ENCODE results near the gene TMED4.
A peak's percentile ranks its signal among the peaks of the same experiment; 100 is the strongest.

Gene TMED4

DNA sequence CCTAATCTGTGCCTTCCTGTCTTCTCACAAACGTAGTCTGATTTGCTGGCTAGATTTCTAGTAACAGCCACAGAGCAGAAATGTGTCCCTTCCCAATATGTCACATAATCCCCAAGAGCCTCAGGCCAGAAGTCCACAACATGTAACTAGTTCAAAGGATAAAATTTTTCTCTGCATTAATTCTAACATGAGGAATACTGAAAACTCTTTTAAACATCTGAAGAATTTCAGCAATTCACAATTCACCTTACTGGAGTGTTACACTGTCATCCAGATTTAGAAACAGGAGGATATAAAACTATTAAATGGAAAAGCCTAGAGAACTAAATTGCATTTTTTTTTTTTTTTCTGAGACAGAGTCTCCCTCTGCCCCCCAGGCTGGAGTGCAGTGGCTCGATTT, 5.8 kb downstream of the TMED4 start:
- H3K14ac ChIP-seq (ENCODE audit: low read length in 2 of 2), result no peak overlapping the region
- H3K23ac ChIP-seq (ENCODE audit: low read length in 2 of 2), result no peak overlapping the region
- H3K18ac ChIP-seq (ENCODE audit: low read depth in 1 of 2, low read length in 2 of 2), result no peak overlapping the region
- H2BK120ac ChIP-seq (ENCODE audit: low read depth, low read length), result no peak overlapping the region
- H3K9me3 ChIP-seq (ENCODE audit: control insufficient read depth, low read length), result no peaks in the 10 kb centered on the region
- no peak overlapping the region for H3K4me3 ChIP-seq (ENCODE audit: insufficient read depth in 1 of 2, low read depth in 1 of 2, low read length in 2 of 2)
- H2AK5ac ChIP-seq (ENCODE audit: low read length, severe bottlenecking), result no peak overlapping the region
- no peak overlapping the region for H2BK15ac ChIP-seq (ENCODE audit: low read depth, poor library complexity, severe bottlenecking)
- no peaks in the 10 kb centered on the region for H3K27me3 ChIP-seq (ENCODE audit: control insufficient read depth in 1 of 2, insufficient read depth in 1 of 2, low read length in 2 of 2)
- H4K8ac ChIP-seq (ENCODE audit: low read length), result no peak overlapping the region
- peaks cover 39 to 70% of the 10 kb centered on the region in 2 experiments for H3K36me3 ChIP-seq (ENCODE audit: control insufficient read depth in 1 of 2, insufficient read depth in 2 of 2, low read depth in 1 of 2, low read length in 2 of 2)
- no peak overlapping the region for H2BK12ac ChIP-seq (ENCODE audit: low read length in 2 of 2)
- no peak overlapping the region for H3K4me2 ChIP-seq (ENCODE audit: low read length, poor library complexity, severe bottlenecking)
- peak overlapping the region; percentile 3 for H3K9ac ChIP-seq (ENCODE audit: low read length)
- no peak overlapping the region for H3K27ac ChIP-seq (ENCODE audit: low read length, poor library complexity, severe bottlenecking)
- DNase-seq, result no peak
- peaks cover 16% of the 10 kb centered on the region for H3K4me1 ChIP-seq (ENCODE audit: control insufficient read depth, insufficient read depth, low read depth, low read length)
- peaks cover 30% of the 10 kb centered on the region for H3K79me1 ChIP-seq (replicated peaks; ENCODE audit: low read length, poor library complexity, severe bottlenecking)
- 96% methylated on average over 2 of the region's 2 CpGs for WGBS
- no peak overlapping the region for H2BK5ac ChIP-seq (ENCODE audit: low read depth, low read length, poor library complexity, severe bottlenecking)
- no peak overlapping the region for H4K91ac ChIP-seq (ENCODE audit: low read length)
- no peak overlapping the region for H3K4ac ChIP-seq (ENCODE audit: low read depth in 1 of 2, low read length in 2 of 2)
- no peak overlapping the region for H2AFZ ChIP-seq (ENCODE audit: low read depth, low read length)

- Histone ChIP-seq H3K4me2 (ENCODE audit: low read length, poor library complexity, severe bottlenecking) (no peak overlapping the region), H3K27ac (ENCODE audit: low read length, poor library complexity, severe bottlenecking) (no peak overlapping the region), H2BK12ac (ENCODE audit: low read length in 2 of 2) (no peak overlapping the region), H3K79me1 (replicated peaks; ENCODE audit: low read length, poor library complexity, severe bottlenecking) (peaks cover 35% of the 10 kb centered on the region), H2BK120ac (ENCODE audit: low read depth, low read length) (no peak overlapping the region), H2BK15ac (ENCODE audit: low read depth, poor library complexity, severe bottlenecking) (no peak overlapping the region), H4K91ac (ENCODE audit: low read length) (no peak overlapping the region), H3K4me3 (ENCODE audit: insufficient read depth in 1 of 2, low read depth in 1 of 2, low read length in 2 of 2) (peak overlapping the region in 1 of 2 experiments; percentile 95), H2AK5ac (ENCODE audit: low read length, severe bottlenecking) (no peak overlapping the region), H3K18ac (ENCODE audit: low read depth in 1 of 2, low read length in 2 of 2) (no peak overlapping the region), H3K27me3 (ENCODE audit: control insufficient read depth in 1 of 2, insufficient read depth in 1 of 2, low read length in 2 of 2) (no peaks in the 10 kb centered on the region), H3K4ac (ENCODE audit: low read depth in 1 of 2, low read length in 2 of 2) (no peak overlapping the region), H4K8ac (ENCODE audit: low read length) (no peak overlapping the region), H2BK5ac (ENCODE audit: low read depth, low read length, poor library complexity, severe bottlenecking) (no peak overlapping the region), H3K9ac (ENCODE audit: low read length) (peak overlapping the region; percentile 94), H3K9me3 (ENCODE audit: control insufficient read depth, low read length) (no peaks in the 10 kb centered on the region), H3K14ac (ENCODE audit: low read length in 2 of 2) (no peak overlapping the region), H3K36me3 (ENCODE audit: control insufficient read depth in 1 of 2, insufficient read depth in 2 of 2, low read depth in 1 of 2, low read length in 2 of 2) (peaks cover 47 to 71% of the 10 kb centered on the region in 2 experiments), H3K4me1 (ENCODE audit: control insufficient read depth, insufficient read depth, low read depth, low read length) (peaks cover 11% of the 10 kb centered on the region), H2AFZ (ENCODE audit: low read depth, low read length) (no peak overlapping the region), H3K23ac (ENCODE audit: low read length in 2 of 2) (no peak overlapping the region)
- DNase-seq, result no peak
These were observed 7.0 kb downstream of the TMED4 start for GRCh38 chr7:44575054-44575453.

- Histone ChIP-seq H2BK5ac (ENCODE audit: low read depth, low read length, poor library complexity, severe bottlenecking) (no peak overlapping the region), H2AFZ (ENCODE audit: low read depth, low read length) (no peak overlapping the region), H4K8ac (ENCODE audit: low read length) (peak overlapping the region; percentile 97), H4K91ac (ENCODE audit: low read length) (peak overlapping the region; percentile 70), H2BK12ac (ENCODE audit: low read length in 2 of 2) (no peak overlapping the region), H3K79me1 (replicated peaks; ENCODE audit: low read length, poor library complexity, severe bottlenecking) (peaks cover 39% of the 10 kb centered on the region), H3K4me1 (ENCODE audit: control insufficient read depth, insufficient read depth, low read depth, low read length) (peaks cover 10% of the 10 kb centered on the region), H3K9me3 (ENCODE audit: control insufficient read depth, low read length) (no peaks in the 10 kb centered on the region), H2AK5ac (ENCODE audit: low read length, severe bottlenecking) (no peak overlapping the region), H3K4me3 (ENCODE audit: insufficient read depth in 1 of 2, low read depth in 1 of 2, low read length in 2 of 2) (peak overlapping the region; percentile 88 to 95), H3K9ac (ENCODE audit: low read length) (peak overlapping the region; percentile 94), H3K27me3 (ENCODE audit: control insufficient read depth in 1 of 2, insufficient read depth in 1 of 2, low read length in 2 of 2) (no peaks in the 10 kb centered on the region), H2BK15ac (ENCODE audit: low read depth, poor library complexity, severe bottlenecking) (no peak overlapping the region), H3K4me2 (ENCODE audit: low read length, poor library complexity, severe bottlenecking) (peak overlapping the region; percentile 87), H3K23ac (ENCODE audit: low read length in 2 of 2) (no peak overlapping the region), H3K27ac (ENCODE audit: low read length, poor library complexity, severe bottlenecking) (peak overlapping the region; percentile 61), H2BK120ac (ENCODE audit: low read depth, low read length) (no peak overlapping the region), H3K14ac (ENCODE audit: low read length in 2 of 2) (peak overlapping the region in 1 of 2 experiments; percentile 63), H3K18ac (ENCODE audit: low read depth in 1 of 2, low read length in 2 of 2) (peak overlapping the region; percentile 76 to 83), H3K4ac (ENCODE audit: low read depth in 1 of 2, low read length in 2 of 2) (peak overlapping the region; percentile 71 to 86), H3K36me3 (ENCODE audit: control insufficient read depth in 1 of 2, insufficient read depth in 2 of 2, low read depth in 1 of 2, low read length in 2 of 2) (peaks cover 50 to 71% of the 10 kb centered on the region in 2 experiments)
- 28% methylated on average over 12 of the region's 18 CpGs for WGBS
- no peak for DNase-seq
These were observed 7.7 kb downstream of the TMED4 start for GRCh38 chr7:44574287-44574872.

GRCh38 chr7:44573464-44574286, 8.4 kb downstream of the TMED4 start, which contains the start of gene DDX56:
Gene DDX56, minus strand, starts transcription at chr7:44573908. Its CDS starts 13 bp downstream, at chr7:44573895.
- Histone ChIP-seq H3K18ac (ENCODE audit: low read depth in 1 of 2, low read length in 2 of 2) (peak within 1 kb of the TSS; percentile 84 to 85), H2BK12ac (ENCODE audit: low read length in 2 of 2) (no peak within 1 kb of the TSS), H3K27ac (ENCODE audit: low read length, poor library complexity, severe bottlenecking) (peak within 1 kb of the TSS; percentile 69), H3K14ac (ENCODE audit: low read length in 2 of 2) (peak within 1 kb of the TSS in 1 of 2 experiments; percentile 85), H2BK5ac (ENCODE audit: low read depth, low read length, poor library complexity, severe bottlenecking) (peak within 1 kb of the TSS; percentile 59), H2BK15ac (ENCODE audit: low read depth, poor library complexity, severe bottlenecking) (no peak within 1 kb of the TSS), H2AFZ (ENCODE audit: low read depth, low read length) (peak within 1 kb of the TSS; percentile 60), H3K27me3 (ENCODE audit: control insufficient read depth in 1 of 2, insufficient read depth in 1 of 2, low read length in 2 of 2) (no peaks in the 10 kb centered on the region), H4K91ac (ENCODE audit: low read length) (peak within 1 kb of the TSS; percentile 78), H3K9me3 (ENCODE audit: control insufficient read depth, low read length) (no peaks in the 10 kb centered on the region), H3K4ac (ENCODE audit: low read depth in 1 of 2, low read length in 2 of 2) (peak within 1 kb of the TSS; percentile 75 to 94), H3K4me1 (ENCODE audit: control insufficient read depth, insufficient read depth, low read depth, low read length) (peaks cover 10% of the 10 kb centered on the region), H3K79me1 (replicated peaks; ENCODE audit: low read length, poor library complexity, severe bottlenecking) (peaks cover 39% of the 10 kb centered on the region), H3K23ac (ENCODE audit: low read length in 2 of 2) (peak within 1 kb of the TSS in 1 of 2 experiments; percentile 23), H2AK5ac (ENCODE audit: low read length, severe bottlenecking) (peak within 1 kb of the TSS; percentile 29), H3K4me2 (ENCODE audit: low read length, poor library complexity, severe bottlenecking) (peak within 1 kb of the TSS; percentile 87), H4K8ac (ENCODE audit: low read length) (peak within 1 kb of the TSS; percentile 97), H3K9ac (ENCODE audit: low read length) (peak within 1 kb of the TSS; percentile 94), H2BK120ac (ENCODE audit: low read depth, low read length) (no peak within 1 kb of the TSS), H3K4me3 (ENCODE audit: insufficient read depth in 1 of 2, low read depth in 1 of 2, low read length in 2 of 2) (peak within 1 kb of the TSS; percentile 88 to 95), H3K36me3 (ENCODE audit: control insufficient read depth in 1 of 2, insufficient read depth in 2 of 2, low read depth in 1 of 2, low read length in 2 of 2) (peaks cover 52 to 71% of the 10 kb centered on the region in 2 experiments)
- peak; percentile 96 for DNase-seq
- under 1% methylated on average over 74 of the region's 74 CpGs for WGBS

Measured in mesenchymal stem cell (in vitro differentiated cells and primary cell).